Lung (tissue), 12 donors: ENCODE results near the gene AFF1. TPM values are rescaled to one million over a fixed set of nuclear protein-coding genes. Genes with fewer than 3 reads are reported as not detected.
A peak's percentile ranks its signal among the peaks of the same experiment; 100 is the strongest.
"Not testable (repeated sequence)": the region's sequence is repeated elsewhere in the genome, so short reads cannot be mapped to it uniquely, and the experiment has no call there.

ENCODE experiments used
- ATAC-seq: fragments of 200-7000 bp; cut with Tn5 transposase; one replicate; pipeline ENCODE4 v1.9.1; 2020; ENCODE audit warnings: moderate number of reproducible peaks; ENCODE audit not compliant: insufficient read depth, low FRiP score
- DNase-seq, 3 donors: peaks; one replicate each; pipeline ENCODE4 v3.0.0-alpha.2; 2013 to 2017
- H3K27ac ChIP-seq, 2 donors: one replicate each; pipeline ENCODE4 v1.5.1; 2013; ENCODE audit warnings: mild to moderate bottlenecking in 2 of 2, moderate library complexity in 2 of 2, control low read depth in 1 of 2, inconsistent platforms in 1 of 2, low read depth in 1 of 2, low read length in 1 of 2
- H3K27me3 ChIP-seq, 3 donors: one replicate each; pipeline ENCODE4 v1.5.1; 2013; ENCODE audit warnings: low read length in 2 of 3; ENCODE audit not compliant: control insufficient read depth in 3 of 3, insufficient read depth in 3 of 3
- H3K36me3 ChIP-seq, 4 donors: one replicate each; pipeline ENCODE4 v1.5.1; 2013; ENCODE audit warnings: low read length in 4 of 4, mild to moderate bottlenecking in 1 of 4, moderate library complexity in 1 of 4; ENCODE audit not compliant: control insufficient read depth in 4 of 4, insufficient read depth in 4 of 4
- H3K4me1 ChIP-seq, 5 donors: one replicate each; pipeline ENCODE4 v1.5.1; 2013; ENCODE audit warnings: low read length in 5 of 5, mild to moderate bottlenecking in 2 of 5, moderate library complexity in 1 of 5; ENCODE audit not compliant: control insufficient read depth in 5 of 5, insufficient read depth in 5 of 5
- H3K4me3 ChIP-seq: one replicate; pipeline ENCODE4 v1.5.1; 2013; ENCODE audit warnings: mild to moderate bottlenecking, control low read depth, moderate library complexity
- H3K9ac ChIP-seq, 2 donors: one replicate each; pipeline ENCODE4 v1.5.1; 2013; ENCODE audit warnings: low read length in 2 of 2, control low read depth in 1 of 2; ENCODE audit not compliant: insufficient read depth in 1 of 2
- H3K9me3 ChIP-seq, 4 donors: one replicate each; pipeline ENCODE4 v1.5.1; 2013; ENCODE audit warnings: low read length in 3 of 4, mild to moderate bottlenecking in 1 of 4, moderate library complexity in 1 of 4; ENCODE audit not compliant: control insufficient read depth in 4 of 4, insufficient read depth in 3 of 4
- CTCF ChIP-seq: IDR thresholded peaks from 2 replicates; pipeline ENCODE4 v1.5.1; 2012; ENCODE audit warnings: mild to moderate bottlenecking; ENCODE audit errors: control extremely low read depth, extremely low read depth
- WGBS, 2 donors: extraction: QIAGEN DNeasy Blood & Tissue Kit; methylation state at CpG; one replicate each; pipeline ENCODE4 v1.1.7; 2013; 5-methylcytosine and 5-hydroxymethylcytosine counted together
- polyA plus RNA-seq, 2 donors: library from polyadenylated mRNA; stranded (reverse); fragments of 200-250 nt; gene quantifications; one replicate each; pipeline ENCODE4 v1.2.1, GENCODE V29; 2013
- total RNA-seq, 2 donors: library from RNA; depleted of rRNA in 1 of 2; stranded (reverse); fragments of >200 nt in 1 of 2; gene quantifications; one replicate each; pipeline ENCODE4 v1.2.1, GENCODE V29; 2014 to 2021
- donor health status: control.
- donor health status: control.
- donor health status: Bipolar disorder and iron deficiency.
- donor health status: healthy.
- donor health status: DM: yes; HTN: yes; CAD: no.

The AFF1 gene
- total and polyA plus RNA-seq, 4 donors, result 9.5 to 79.0 (median 35.8) TPM

- no peak overlapping the region for H3K9ac ChIP-seq
Measured at GRCh38 chr4:86981789-86982188, 47.0 kb downstream of the AFF1 start.

GRCh38 chr4:86985852-86986251, 51.0 kb downstream of the AFF1 start:
- whole genome bisulfite sequencing, 2 donors, result 98% methylated on average over 5 of the region's 5 CpGs
- H3K9me3 ChIP-seq, H3K36me3 ChIP-seq, H3K4me1 ChIP-seq, H3K27ac ChIP-seq, ATAC-seq, H3K4me3 ChIP-seq, H3K9ac ChIP-seq, DNase-seq, H3K27me3 ChIP-seq: not testable (repeated sequence)

More at GRCh38 chr4:86981789-86982188, 47.0 kb downstream of the AFF1 start:
- no peak overlapping the region for H3K27ac ChIP-seq
- WGBS, 2 donors, result 29 to 56% methylated on average over 5 of the region's 5 CpGs
- ATAC-seq (peak; percentile 35), DNase-seq (peak in 2 of 3 donors; percentile 50 to 58)
- no peaks in the 10 kb centered on the region for H3K27me3 ChIP-seq
- H3K4me1 ChIP-seq, result peaks cover 0 to 8% (median 0%) of the 10 kb centered on the region in 5 donors
- no peaks in the 10 kb centered on the region for H3K36me3 ChIP-seq
- H3K4me3 ChIP-seq, result no peak overlapping the region
- no peak for TF ChIP-seq CTCF
- H3K9me3 ChIP-seq, result no peaks in the 10 kb centered on the region

- H3K27ac ChIP-seq, DNase-seq: not testable (repeated sequence)
- WGBS, 2 donors, result 95 to 96% methylated on average over 3 of the region's 3 CpGs
Measured at GRCh38 chr4:86989658-86990057, 54.8 kb downstream of the AFF1 start.

GRCh38 chr4:86990510-86990909, 55.7 kb downstream of the AFF1 start:
- H3K9me3 ChIP-seq, result no peaks in the 10 kb centered on the region
- H3K36me3 ChIP-seq, result no peaks in the 10 kb centered on the region
- H3K4me3 ChIP-seq, result no peak overlapping the region
- no peak for DNase-seq
- 99 to 100% methylated on average over 3 of the region's 3 CpGs for WGBS, 2 donors
- H3K27me3 ChIP-seq, result no peaks in the 10 kb centered on the region
- TF ChIP-seq CTCF, result no peak
- no peak overlapping the region for H3K9ac ChIP-seq
- peaks cover 0 to 10% (median 0%) of the 10 kb centered on the region in 5 donors for H3K4me1 ChIP-seq
- H3K27ac ChIP-seq, result no peak overlapping the region
- ATAC-seq, result no peak

More at GRCh38 chr4:86989658-86990057, 54.8 kb downstream of the AFF1 start:
- not testable (repeated sequence) for H3K9me3 ChIP-seq, H3K4me3 ChIP-seq, H3K9ac ChIP-seq, H3K27me3 ChIP-seq, ATAC-seq, H3K36me3 ChIP-seq
- H3K4me1 ChIP-seq, result peaks cover 0 to 10% (median 0%) of the 10 kb centered on the region in 5 donors
